ENCODE results near the gene STK38.

DNA sequence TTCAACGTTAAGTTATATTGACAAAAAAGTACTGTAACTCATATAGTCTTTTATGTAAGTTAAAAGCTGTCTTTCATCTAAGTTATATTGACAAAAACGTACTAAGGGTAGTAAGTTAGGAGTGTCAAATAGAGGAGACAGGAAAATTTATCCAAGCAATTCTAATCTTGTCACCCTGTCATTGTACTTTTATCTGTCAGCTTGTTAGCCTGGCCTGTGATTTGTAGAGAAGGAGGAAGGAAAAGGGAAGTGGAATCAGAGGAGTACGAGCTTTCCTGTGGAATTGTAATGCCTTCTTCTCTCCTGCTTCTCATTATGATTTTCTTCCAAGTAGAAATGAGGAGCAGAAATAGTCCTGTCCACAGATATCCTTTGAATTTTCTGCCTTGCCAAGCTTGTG lies 85.6 kb downstream of the STK38 start:
- TF ChIP-seq, protein P1, sequence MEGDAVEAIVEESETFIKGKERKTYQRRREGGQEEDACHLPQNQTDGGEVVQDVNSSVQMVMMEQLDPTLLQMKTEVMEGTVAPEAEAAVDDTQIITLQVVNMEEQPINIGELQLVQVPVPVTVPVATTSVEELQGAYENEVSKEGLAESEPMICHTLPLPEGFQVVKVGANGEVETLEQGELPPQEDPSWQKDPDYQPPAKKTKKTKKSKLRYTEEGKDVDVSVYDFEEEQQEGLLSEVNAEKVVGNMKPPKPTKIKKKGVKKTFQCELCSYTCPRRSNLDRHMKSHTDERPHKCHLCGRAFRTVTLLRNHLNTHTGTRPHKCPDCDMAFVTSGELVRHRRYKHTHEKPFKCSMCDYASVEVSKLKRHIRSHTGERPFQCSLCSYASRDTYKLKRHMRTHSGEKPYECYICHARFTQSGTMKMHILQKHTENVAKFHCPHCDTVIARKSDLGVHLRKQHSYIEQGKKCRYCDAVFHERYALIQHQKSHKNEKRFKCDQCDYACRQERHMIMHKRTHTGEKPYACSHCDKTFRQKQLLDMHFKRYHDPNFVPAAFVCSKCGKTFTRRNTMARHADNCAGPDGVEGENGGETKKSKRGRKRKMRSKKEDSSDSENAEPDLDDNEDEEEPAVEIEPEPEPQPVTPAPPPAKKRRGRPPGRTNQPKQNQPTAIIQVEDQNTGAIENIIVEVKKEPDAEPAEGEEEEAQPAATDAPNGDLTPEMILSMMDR (IDR thresholded peaks at IDR 0.05), result no peak
- no peak for TF ChIP-seq POLR2A (IDR thresholded peaks at IDR 0.05)
- no peak for TF ChIP-seq POLR2AphosphoS5 (IDR thresholded peaks at IDR 0.05)
- no peak for TF ChIP-seq EP300 (IDR thresholded peaks at IDR 0.05)
